NCI-H1694 (cell line): ENCODE measurements around the gene DAZAP1.

Experiments used
- DNase-seq: peaks from one replicate; lab custom pipeline; 2025; lab: John Stamatoyannopoulos, UW

DAZAP1 gene

GRCh38 chr19:1377176-1377964, 30.0 kb upstream of the DAZAP1 start:
- DNase-seq = no peak

- DNase-seq = no peak
Observed at GRCh38 chr19:1377965-1378785, 29.2 kb upstream of the DAZAP1 start.

GRCh38 chr19:1379126-1379905, 28.1 kb upstream of the DAZAP1 start:
- no peak for DNase-seq

- DNase-seq = no peak
Observed at GRCh38 chr19:1379961-1380489, 27.4 kb upstream of the DAZAP1 start.

GRCh38 chr19:1382250-1382649, 25.1 kb upstream of the DAZAP1 start:
- DNase-seq = no peak

- DNase-seq = no peak
Observed at GRCh38 chr19:1383017-1383311, 24.4 kb upstream of the DAZAP1 start.

- peak; percentile 90 for DNase-seq
Observed at GRCh38 chr19:1383312-1384084, 23.9 kb upstream of the DAZAP1 start, which contains the start of gene NDUFS7. TSS of gene NDUFS7 (plus strand) at chr19:1383907. CDS start at chr19:1383927, 20 bp downstream.

GRCh38 chr19:1384085-1384462, 23.3 kb upstream of the DAZAP1 start:
- DNase-seq = no peak

GRCh38 chr19:1384478-1385110, 22.8 kb upstream of the DAZAP1 start:
- DNase-seq = no peak

- DNase-seq = no peak
Observed at GRCh38 chr19:1385816-1386215, 21.6 kb upstream of the DAZAP1 start.

GRCh38 chr19:1386945-1387683, 20.3 kb upstream of the DAZAP1 start:
- DNase-seq = no peak

GRCh38 chr19:1387684-1388636, 19.4 kb upstream of the DAZAP1 start:
- DNase-seq = no peak

GRCh38 chr19:1388637-1389026, 18.8 kb upstream of the DAZAP1 start:
- DNase-seq = no peak

- DNase-seq = no peak
Observed at GRCh38 chr19:1389033-1389940, 18.1 kb upstream of the DAZAP1 start.

GRCh38 chr19:1390890-1391423, 16.4 kb upstream of the DAZAP1 start:
- no peak for DNase-seq

- DNase-seq = no peak
Observed at GRCh38 chr19:1392407-1392806, 15.0 kb upstream of the DAZAP1 start.

GRCh38 chr19:1392939-1393530, 14.4 kb upstream of the DAZAP1 start:
- DNase-seq = no peak
